ENCODE measurements around the gene MYG1.
A peak's percentile ranks its signal among the peaks of the same experiment; 100 is the strongest.
"Not testable (repeated sequence)": the region's sequence is repeated elsewhere in the genome, so short reads cannot be mapped to it uniquely, and the experiment has no call there.

The MYG1 gene

GRCh38 chr12:53327435-53328042 is 28.0 kb downstream of the MYG1 start:
- Histone ChIP-seq H3K4me1 (peaks cover 4% of the 10 kb centered on the region; the same call in 1 of the 2 replicates), H3K36me3 (no peaks in the 10 kb centered on the region), H3K27me3 (no peaks in the 10 kb centered on the region), H3K4me3 (ENCODE audit: low read depth, low read length) (no peak overlapping the region), H3K9me3 (no peaks in the 10 kb centered on the region)
- peak; percentile 59 for TF ChIP-seq CTCF (IDR thresholded peaks at IDR 0.05; ENCODE audit: low read depth, low read length)
- DNase-seq: peak; percentile 28

GRCh38 chr12:53328043-53328435 is 28.5 kb downstream of the MYG1 start:
- H3K9me3 ChIP-seq: no peaks in the 10 kb centered on the region
- H3K4me1 ChIP-seq: peaks cover 4% of the 10 kb centered on the region; the same call in 1 of the 2 replicates
- no peak overlapping the region for H3K4me3 ChIP-seq (ENCODE audit: low read depth, low read length)
- H3K36me3 ChIP-seq: no peaks in the 10 kb centered on the region
- H3K27me3 ChIP-seq: no peaks in the 10 kb centered on the region
- DNase-seq: no peak
- TF ChIP-seq CTCF (IDR thresholded peaks at IDR 0.05; ENCODE audit: low read depth, low read length): no peak

- Histone ChIP-seq H3K36me3 (no peaks in the 10 kb centered on the region), H3K9me3 (no peaks in the 10 kb centered on the region), H3K4me3 (ENCODE audit: low read depth, low read length) (no peak overlapping the region), H3K27me3 (no peaks in the 10 kb centered on the region), H3K4me1 (peaks cover 4% of the 10 kb centered on the region; the same call in 1 of the 2 replicates)
- TF ChIP-seq CTCF (IDR thresholded peaks at IDR 0.05; ENCODE audit: low read depth, low read length): no peak
- no peak for DNase-seq
These were observed 31.2 kb downstream of the MYG1 start for GRCh38 chr12:53330671-53331070.

GRCh38 chr12:53332339-53332738 is 32.8 kb downstream of the MYG1 start:
- H3K27me3 ChIP-seq; H3K36me3 ChIP-seq; DNase-seq; H3K4me3 ChIP-seq (ENCODE audit: low read depth, low read length); H3K9me3 ChIP-seq: not testable (repeated sequence)
- H3K4me1 ChIP-seq: peaks cover 11% of the 10 kb centered on the region

GRCh38 chr12:53332744-53333143 is 33.2 kb downstream of the MYG1 start:
- TF ChIP-seq CTCF (IDR thresholded peaks at IDR 0.05; ENCODE audit: low read depth, low read length): no peak
- no peaks in the 10 kb centered on the region for H3K9me3 ChIP-seq
- no peaks in the 10 kb centered on the region for H3K36me3 ChIP-seq
- H3K4me3 ChIP-seq (ENCODE audit: low read depth, low read length): no peak overlapping the region
- H3K4me1 ChIP-seq: peaks cover 11% of the 10 kb centered on the region
- no peak for DNase-seq
- H3K27me3 ChIP-seq: no peaks in the 10 kb centered on the region

- no peak for DNase-seq
- Histone ChIP-seq H3K9me3 (no peaks in the 10 kb centered on the region), H3K4me1 (peaks cover 17% of the 10 kb centered on the region), H3K27me3 (no peaks in the 10 kb centered on the region), H3K36me3 (no peaks in the 10 kb centered on the region), H3K4me3 (ENCODE audit: low read depth, low read length) (no peak overlapping the region)
- no peak for TF ChIP-seq CTCF (IDR thresholded peaks at IDR 0.05; ENCODE audit: low read depth, low read length)
These were observed 33.8 kb downstream of the MYG1 start for GRCh38 chr12:53333289-53333688.

Measured in BE2C (cell line).